ENCODE data around the gene CETP.
"Not testable (repeated sequence)": the region's sequence is repeated elsewhere in the genome, so short reads cannot be mapped to it uniquely, and the experiment has no call there.

Gene CETP

DNA sequence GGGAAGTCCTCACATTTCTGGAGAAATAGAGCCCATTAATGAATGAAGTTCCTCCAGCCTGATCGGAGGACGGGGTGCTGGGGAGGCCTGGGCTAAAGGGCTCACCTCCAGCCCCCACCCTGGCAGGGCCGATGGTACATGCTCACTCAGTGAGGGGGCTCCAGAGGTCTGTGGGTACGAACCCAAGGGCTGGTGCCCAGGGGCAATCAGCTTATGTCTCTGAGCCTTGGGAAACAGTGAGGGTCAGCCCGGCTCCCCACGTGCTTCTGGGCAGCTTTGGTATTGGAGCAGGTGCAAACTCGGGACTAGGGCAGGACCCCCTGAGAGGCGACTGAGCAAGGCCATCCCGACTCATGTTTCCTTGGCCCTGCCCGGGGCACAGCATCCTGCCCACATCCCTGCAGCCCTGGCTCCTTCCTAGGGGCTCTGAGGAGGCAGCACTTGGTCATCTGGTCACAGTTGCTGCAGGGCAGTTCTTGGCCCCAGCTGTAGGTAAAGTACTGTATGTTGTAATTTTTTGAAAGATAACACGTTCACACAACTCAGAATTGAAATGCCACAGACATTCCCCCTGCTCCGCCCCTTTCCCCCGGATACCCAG is 969 bp upstream of the CETP start:
- DNase-seq (ENCODE audit: low spot score), result no peak

GRCh38 chr16:56961386-56961785 is 364 bp upstream of the CETP start:
- DNase-seq (ENCODE audit: low spot score), result no peak

DNA sequence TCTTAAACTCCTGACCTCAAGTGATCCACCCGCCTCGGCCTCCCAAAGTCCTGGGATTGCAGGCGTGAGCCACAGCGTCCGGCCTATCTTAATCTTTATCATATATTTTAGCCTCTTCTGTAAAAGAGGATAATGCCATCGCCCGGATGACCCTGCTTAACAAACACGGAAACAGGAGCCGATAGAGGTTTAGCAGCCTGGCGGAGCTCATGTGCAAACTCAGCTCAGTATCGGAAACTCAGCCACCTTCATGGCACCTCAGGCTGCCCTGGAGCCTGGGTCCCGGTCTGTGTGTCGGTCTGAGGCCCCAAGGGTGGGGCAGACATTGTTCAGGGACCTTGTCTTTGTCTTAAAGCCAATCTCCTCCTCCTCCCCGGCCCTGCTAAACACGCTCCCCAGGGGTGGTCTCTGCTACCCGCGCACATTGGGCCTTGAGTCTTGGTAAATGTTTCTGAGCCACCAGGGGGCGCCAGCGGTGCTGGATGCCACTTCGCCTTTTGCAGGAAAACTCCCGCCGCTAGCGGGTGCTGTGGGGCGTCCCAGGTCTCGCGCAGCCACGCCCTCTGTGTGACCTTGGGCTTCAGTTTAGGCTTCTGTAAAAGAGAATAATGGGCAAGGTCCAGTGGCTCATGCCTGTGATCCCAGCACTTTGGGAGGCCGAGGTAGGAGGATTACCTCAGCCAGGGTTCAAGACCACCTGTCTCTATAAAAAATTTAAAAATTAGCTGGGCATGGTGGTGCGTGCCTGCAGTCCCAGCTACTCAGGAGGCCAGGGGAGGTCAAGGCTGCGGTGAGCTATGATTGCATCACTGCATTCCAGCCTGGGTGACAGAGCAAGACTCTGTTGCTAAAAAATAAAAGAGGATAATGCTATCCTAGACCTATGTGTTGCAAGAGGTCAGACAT is 2.7 kb downstream of the CETP start:
- DNase-seq (ENCODE audit: low spot score), result peak; percentile 87

GRCh38 chr16:56965149-56966092 is 3.7 kb downstream of the CETP start:
- no peak for DNase-seq (ENCODE audit: low spot score)

DNA sequence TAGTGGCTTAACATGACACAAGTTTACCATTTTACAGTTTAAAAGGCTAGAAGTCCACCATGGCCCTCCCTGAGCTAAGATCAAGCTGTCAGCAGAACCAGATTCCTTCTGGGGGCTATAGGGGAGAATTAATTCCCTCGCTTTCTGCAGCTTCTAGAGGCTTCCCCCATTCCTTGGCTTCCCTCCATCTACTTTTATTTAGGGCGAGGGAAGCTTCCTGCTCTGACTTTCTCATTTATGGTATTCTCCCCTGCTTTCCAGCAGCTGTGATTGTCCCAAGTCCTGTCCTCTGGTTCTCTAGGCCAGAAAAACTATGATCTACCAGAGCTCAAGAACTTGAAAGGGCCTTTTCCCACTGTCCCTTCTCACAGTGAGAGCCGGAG is 4.3 kb downstream of the CETP start:
- no peak for DNase-seq (ENCODE audit: low spot score)

DNA sequence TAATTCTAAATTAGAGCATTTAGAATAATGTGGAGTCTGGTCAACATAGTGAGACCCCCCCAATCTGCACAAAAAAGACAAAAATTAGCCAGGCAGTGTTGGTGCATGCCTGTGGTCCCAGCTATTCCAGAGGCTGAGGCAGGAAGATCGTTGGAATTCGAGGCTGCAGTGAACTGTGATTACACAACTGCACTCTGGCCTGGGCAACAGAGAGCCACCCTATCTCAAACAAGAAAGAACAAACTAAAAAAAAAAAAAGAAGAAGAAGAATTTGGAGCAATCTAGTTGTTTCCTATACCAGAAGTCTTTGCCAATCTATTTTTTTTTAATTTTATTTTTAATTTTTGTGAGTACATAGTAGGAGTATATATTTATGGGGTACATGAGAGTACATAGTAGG is 6.0 kb downstream of the CETP start:
- DNase-seq (ENCODE audit: low spot score), result no peak

- no peak for DNase-seq (ENCODE audit: low spot score)
Observed at GRCh38 chr16:56969769-56970168, 8.0 kb downstream of the CETP start.

DNA sequence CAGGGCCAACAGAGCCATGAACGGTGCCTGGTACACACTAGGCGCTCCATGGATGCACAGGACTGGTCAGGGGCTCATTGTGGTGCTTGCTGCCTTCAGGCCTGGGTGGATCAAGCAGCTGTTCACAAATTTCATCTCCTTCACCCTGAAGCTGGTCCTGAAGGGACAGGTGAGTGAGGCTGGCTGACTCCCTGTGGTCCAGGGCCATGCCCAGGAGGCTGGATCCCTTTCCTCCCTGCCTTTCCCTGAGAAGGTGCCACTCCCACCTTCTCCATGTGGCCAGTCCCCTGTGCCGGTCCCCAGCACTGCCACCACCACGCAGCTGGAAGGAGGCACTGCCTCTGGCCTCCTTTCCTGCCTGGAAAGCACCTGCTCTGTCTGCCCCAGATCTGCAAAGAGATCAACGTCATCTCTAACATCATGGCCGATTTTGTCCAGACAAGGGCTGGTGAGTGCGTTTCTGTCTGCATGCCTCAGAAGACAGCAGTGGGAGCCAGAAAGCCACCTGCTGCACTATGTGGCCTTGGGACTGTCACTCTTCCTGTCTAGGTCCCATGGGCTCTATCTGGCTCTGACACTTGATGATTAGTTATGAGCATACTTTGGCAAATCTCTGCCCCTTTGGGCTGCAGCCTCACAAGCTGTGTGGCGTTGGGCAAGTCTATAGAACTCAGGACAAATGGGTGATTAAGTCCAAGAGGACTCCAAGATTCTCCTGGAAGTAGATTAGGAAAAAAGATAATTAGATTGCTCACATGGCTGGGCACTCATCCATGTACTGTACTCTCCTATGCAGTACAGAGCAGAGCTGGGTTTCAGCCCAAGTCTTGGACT is 9.4 kb downstream of the CETP start:
- no peak for DNase-seq (ENCODE audit: low spot score)

DNA sequence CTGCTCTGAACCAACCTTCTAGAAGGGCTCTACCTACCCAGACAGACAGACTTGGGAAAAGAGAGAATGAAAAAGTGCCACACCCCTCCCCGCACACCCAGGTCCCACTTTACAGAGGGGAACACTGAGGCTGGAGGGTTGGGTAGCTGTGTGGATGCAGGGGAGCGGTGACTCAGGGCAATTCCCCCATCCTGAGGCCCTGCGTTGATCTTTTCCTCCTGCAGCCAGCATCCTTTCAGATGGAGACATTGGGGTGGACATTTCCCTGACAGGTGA is 10.0 kb downstream of the CETP start:
- DNase-seq (ENCODE audit: low spot score), result no peak

DNA sequence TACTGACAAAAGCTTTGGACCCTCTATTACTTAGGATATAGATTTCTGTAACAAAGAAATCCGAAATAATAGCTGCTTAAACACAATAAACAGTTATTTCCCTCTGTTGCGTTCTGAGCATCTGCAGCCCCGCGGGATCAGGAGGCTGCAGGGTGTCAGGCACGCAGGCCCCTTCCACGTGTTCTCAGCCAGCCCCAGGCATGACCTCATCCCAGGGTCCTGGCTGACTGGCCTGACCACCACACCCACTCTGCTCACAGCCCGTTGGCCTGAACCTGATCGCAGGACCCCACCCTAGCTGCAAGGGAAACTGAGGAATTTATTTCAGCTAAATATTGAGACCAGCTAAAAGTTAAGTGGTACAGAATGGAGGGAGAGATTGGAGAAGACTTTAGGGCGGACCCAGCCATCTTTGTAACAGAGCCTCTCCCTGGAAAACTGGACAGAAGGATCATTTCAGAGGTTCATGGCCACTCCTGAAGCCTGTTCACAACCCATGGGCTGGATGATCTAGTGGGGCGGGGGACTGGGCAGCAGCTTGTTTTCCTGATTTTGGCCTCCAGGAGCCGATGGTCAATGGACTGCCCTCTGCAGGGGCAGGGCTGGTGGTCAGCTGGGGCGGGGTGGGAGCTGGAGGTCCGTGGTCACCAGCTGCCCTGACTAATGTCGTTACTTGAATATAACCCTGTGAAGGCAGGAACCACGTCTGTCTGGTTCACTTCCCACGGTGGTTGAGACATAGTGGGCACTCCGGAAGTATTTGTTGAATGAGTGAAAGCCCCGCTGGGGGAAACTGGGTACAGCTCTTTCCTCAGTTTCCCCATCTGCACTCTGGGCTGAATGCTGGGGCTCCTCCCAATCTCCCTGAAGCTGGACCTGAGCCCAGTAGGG is 10.9 kb downstream of the CETP start:
- DNase-seq (ENCODE audit: low spot score), result peak; percentile 4

- peak; percentile 12 for DNase-seq (ENCODE audit: low spot score)
Observed at GRCh38 chr16:56973294-56973689, 11.5 kb downstream of the CETP start.

DNA sequence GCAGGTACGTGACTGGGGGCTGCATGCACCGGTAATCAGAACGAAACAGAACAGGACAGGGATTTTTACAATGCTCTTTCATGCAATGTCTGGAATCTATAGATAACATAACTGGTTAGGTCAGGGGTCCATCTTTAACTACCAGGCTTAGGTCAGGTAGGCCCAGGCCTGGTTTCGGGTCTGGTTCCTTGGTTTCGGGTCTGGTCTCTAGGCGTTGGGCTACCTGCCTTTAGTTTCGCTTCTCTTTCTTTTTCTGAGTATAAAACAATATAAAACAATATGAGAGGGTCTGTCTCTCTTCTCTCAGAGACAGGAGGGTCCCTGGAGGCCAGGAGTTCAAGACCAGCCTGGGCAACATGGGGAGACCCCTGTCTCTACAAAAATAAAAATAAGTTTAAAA is 12.1 kb downstream of the CETP start:
- not testable (repeated sequence) for DNase-seq (ENCODE audit: low spot score)

- no peak for DNase-seq (ENCODE audit: low spot score)
Observed at GRCh38 chr16:56974549-56975300, 13.0 kb downstream of the CETP start.

- no peak for DNase-seq (ENCODE audit: low spot score)
Observed at GRCh38 chr16:56975714-56976113, 14.0 kb downstream of the CETP start.

DNA sequence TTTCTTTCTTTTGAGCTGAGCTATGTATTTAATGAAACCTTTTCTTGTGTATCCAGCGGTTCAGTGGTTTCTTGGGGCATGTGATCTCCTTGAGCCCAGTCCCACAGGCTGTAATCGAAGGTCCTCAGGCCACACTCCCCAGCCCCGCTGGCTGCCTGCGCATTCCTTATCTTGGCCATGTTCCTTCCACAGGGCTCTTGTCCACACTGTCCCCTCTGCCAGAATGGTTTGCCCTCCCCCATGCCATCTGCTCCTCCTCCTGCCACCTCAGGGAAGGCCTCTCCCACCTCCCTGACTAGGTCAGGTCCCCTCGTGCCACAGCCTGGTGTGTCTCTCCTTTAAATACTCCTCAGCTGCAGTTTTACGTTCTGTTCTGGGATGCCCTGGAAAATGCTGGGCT is 15.5 kb downstream of the CETP start:
- DNase-seq (ENCODE audit: low spot score), result no peak

- DNase-seq (ENCODE audit: low spot score), result peak; percentile 6
Observed at GRCh38 chr16:56977823-56978430, 16.2 kb downstream of the CETP start.

DNA sequence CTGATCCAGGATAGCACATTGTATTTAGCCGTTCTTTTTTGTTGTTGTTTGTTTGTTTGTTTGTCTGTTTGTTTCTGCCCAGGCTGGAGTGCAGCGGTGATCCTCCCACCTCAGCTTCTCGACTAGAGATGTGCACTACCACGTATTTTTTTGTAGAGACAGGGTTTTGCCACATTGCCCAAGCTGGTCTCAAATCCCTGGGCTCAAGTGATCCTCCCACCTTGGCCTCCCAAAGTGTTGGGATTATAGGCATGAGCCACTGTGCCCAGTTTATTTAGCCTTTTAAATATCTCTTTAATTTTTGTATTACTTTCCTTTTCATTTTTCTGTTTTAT is 18.4 kb downstream of the CETP start:
- no peak for DNase-seq (ENCODE audit: low spot score)

GRCh38 chr16:56980792-56981724 is 19.3 kb downstream of the CETP start:
- DNase-seq (ENCODE audit: low spot score), result peak; percentile 18

All from D341Med (cell line).